ENCODE data around the gene FGF5.

DNA sequence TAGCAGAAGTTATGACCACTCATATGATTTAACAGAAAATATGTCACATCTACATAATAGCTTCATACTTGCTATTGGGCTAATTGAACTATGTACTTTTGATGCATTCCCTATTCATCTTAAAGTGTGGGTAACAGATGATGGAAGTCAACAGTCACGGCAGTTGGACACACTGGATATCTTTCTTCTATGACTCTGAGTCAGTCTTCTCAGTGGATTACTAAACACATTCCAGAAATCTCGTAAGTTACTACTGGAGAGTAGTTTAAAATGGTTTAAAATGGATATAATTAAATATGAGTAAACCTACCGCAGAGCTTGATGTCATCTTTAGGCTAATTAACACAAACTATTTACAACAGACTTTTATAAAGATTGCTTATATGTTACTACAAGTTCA, 39.0 kb downstream of the FGF5 start:
- TF ChIP-seq, protein P1, sequence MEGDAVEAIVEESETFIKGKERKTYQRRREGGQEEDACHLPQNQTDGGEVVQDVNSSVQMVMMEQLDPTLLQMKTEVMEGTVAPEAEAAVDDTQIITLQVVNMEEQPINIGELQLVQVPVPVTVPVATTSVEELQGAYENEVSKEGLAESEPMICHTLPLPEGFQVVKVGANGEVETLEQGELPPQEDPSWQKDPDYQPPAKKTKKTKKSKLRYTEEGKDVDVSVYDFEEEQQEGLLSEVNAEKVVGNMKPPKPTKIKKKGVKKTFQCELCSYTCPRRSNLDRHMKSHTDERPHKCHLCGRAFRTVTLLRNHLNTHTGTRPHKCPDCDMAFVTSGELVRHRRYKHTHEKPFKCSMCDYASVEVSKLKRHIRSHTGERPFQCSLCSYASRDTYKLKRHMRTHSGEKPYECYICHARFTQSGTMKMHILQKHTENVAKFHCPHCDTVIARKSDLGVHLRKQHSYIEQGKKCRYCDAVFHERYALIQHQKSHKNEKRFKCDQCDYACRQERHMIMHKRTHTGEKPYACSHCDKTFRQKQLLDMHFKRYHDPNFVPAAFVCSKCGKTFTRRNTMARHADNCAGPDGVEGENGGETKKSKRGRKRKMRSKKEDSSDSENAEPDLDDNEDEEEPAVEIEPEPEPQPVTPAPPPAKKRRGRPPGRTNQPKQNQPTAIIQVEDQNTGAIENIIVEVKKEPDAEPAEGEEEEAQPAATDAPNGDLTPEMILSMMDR (IDR thresholded peaks at IDR 0.05; ENCODE audit: insufficient read depth, low read length): no peak
- TF ChIP-seq POLR2AphosphoS5 (IDR thresholded peaks at IDR 0.05; ENCODE audit: low read depth): no peak
- TF ChIP-seq, protein P2, sequence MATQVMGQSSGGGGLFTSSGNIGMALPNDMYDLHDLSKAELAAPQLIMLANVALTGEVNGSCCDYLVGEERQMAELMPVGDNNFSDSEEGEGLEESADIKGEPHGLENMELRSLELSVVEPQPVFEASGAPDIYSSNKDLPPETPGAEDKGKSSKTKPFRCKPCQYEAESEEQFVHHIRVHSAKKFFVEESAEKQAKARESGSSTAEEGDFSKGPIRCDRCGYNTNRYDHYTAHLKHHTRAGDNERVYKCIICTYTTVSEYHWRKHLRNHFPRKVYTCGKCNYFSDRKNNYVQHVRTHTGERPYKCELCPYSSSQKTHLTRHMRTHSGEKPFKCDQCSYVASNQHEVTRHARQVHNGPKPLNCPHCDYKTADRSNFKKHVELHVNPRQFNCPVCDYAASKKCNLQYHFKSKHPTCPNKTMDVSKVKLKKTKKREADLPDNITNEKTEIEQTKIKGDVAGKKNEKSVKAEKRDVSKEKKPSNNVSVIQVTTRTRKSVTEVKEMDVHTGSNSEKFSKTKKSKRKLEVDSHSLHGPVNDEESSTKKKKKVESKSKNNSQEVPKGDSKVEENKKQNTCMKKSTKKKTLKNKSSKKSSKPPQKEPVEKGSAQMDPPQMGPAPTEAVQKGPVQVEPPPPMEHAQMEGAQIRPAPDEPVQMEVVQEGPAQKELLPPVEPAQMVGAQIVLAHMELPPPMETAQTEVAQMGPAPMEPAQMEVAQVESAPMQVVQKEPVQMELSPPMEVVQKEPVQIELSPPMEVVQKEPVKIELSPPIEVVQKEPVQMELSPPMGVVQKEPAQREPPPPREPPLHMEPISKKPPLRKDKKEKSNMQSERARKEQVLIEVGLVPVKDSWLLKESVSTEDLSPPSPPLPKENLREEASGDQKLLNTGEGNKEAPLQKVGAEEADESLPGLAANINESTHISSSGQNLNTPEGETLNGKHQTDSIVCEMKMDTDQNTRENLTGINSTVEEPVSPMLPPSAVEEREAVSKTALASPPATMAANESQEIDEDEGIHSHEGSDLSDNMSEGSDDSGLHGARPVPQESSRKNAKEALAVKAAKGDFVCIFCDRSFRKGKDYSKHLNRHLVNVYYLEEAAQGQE (IDR thresholded peaks at IDR 0.05; ENCODE audit: insufficient replicate concordance, low read depth): no peak
- no peak for TF ChIP-seq GABPA (IDR thresholded peaks at IDR 0.05; ENCODE audit: low read depth)
